ENCODE results near the gene SPRR2F. TPM values are rescaled to one million over a fixed set of nuclear protein-coding genes. Genes with fewer than 3 reads are reported as not detected.

Gene SPRR2F
- total and polyA plus RNA-seq, 2 of the 4 experiments (the other 2 are of a cell fraction), result not detected

Small RNA genes within 50 kb of the gene (microRNA-seq; reads per million reads assigned to microRNA genes)
- not detected for gene SPRR2C (ENCODE audit: insufficient read depth, insufficient read length)

Small RNA genes within 50 kb of the gene (small RNA-seq; reads per million reads assigned to genes)
- gene SPRR2C, result 0 reads per million in 5 experiments

Other genes starting within 250 kb of the SPRR2F start
- gene SMCP, start 235.2 kb downstream of the SPRR2F start, total RNA-seq (2012; rRNA removed), result not detected in 2 replicates
- gene SMCP, start 235.2 kb downstream of the SPRR2F start, polyA plus RNA-seq (2012; rRNA removed), result not detected in 2 replicates
- not detected in 2 replicates for gene IVL, start 205.0 kb downstream of the SPRR2F start, total RNA-seq (2012; rRNA removed)
- gene IVL, start 205.0 kb downstream of the SPRR2F start, polyA plus RNA-seq (2012; rRNA removed), result not detected in 2 replicates
- not detected in 2 replicates for gene SPRR5, start 166.3 kb downstream of the SPRR2F start, total RNA-seq (2012; rRNA removed)
- gene SPRR5, start 166.3 kb downstream of the SPRR2F start, polyA plus RNA-seq (2012; rRNA removed), result not detected in 2 replicates
- not detected in 2 replicates for gene SPRR4, start 142.9 kb downstream of the SPRR2F start, total RNA-seq (2012; rRNA removed)
- not detected in 2 replicates for gene SPRR4, start 142.9 kb downstream of the SPRR2F start, polyA plus RNA-seq (2012; rRNA removed)
- gene SPRR1A, start 129.4 kb downstream of the SPRR2F start, total RNA-seq (2012; rRNA removed), result not detected in 2 replicates
- gene SPRR1A, start 129.4 kb downstream of the SPRR2F start, polyA plus RNA-seq (2012; rRNA removed), result not detected in 2 replicates
- not detected in 2 replicates for gene SPRR3, start 111.8 kb downstream of the SPRR2F start, total RNA-seq (2012; rRNA removed)
- gene SPRR3, start 111.8 kb downstream of the SPRR2F start, polyA plus RNA-seq (2012; rRNA removed), result not detected in 2 replicates
- gene SPRR1B, start 82.3 kb downstream of the SPRR2F start, total RNA-seq (2012; rRNA removed), result not detected in 2 replicates
- gene SPRR1B, start 82.3 kb downstream of the SPRR2F start, polyA plus RNA-seq (2012; rRNA removed), result not detected in 2 replicates
- gene SPRR2D, start 72.4 kb downstream of the SPRR2F start, total RNA-seq (2012; rRNA removed), result not detected in 2 replicates
- gene SPRR2D, start 72.4 kb downstream of the SPRR2F start, polyA plus RNA-seq (2012; rRNA removed), result not detected in 2 replicates
- gene SPRR2A, start 56.0 kb downstream of the SPRR2F start, total RNA-seq (2012; rRNA removed), result not detected in 2 replicates
- gene SPRR2A, start 56.0 kb downstream of the SPRR2F start, polyA plus RNA-seq (2012; rRNA removed), result not detected in 2 replicates
- not detected in 2 replicates for gene SPRR2B, start 41.9 kb downstream of the SPRR2F start, total RNA-seq (2012; rRNA removed)
- not detected in 2 replicates for gene SPRR2B, start 41.9 kb downstream of the SPRR2F start, polyA plus RNA-seq (2012; rRNA removed)
- not detected in 2 replicates for gene SPRR2E, start 19.0 kb downstream of the SPRR2F start, total RNA-seq (2012; rRNA removed)
- not detected in 2 replicates for gene SPRR2E, start 19.0 kb downstream of the SPRR2F start, polyA plus RNA-seq (2012; rRNA removed)
- gene SPRR2G, start 37.4 kb upstream of the SPRR2F start, total RNA-seq (2012; rRNA removed), result not detected in 2 replicates
- gene SPRR2G, start 37.4 kb upstream of the SPRR2F start, polyA plus RNA-seq (2012; rRNA removed), result not detected in 2 replicates
- not detected in 2 replicates for gene LELP1, start 89.9 kb upstream of the SPRR2F start, total RNA-seq (2012; rRNA removed)
- not detected in 2 replicates for gene LELP1, start 89.9 kb upstream of the SPRR2F start, polyA plus RNA-seq (2012; rRNA removed)
- gene PRR9, start 104.1 kb upstream of the SPRR2F start, total RNA-seq (2012; rRNA removed), result not detected in 2 replicates
- gene PRR9, start 104.1 kb upstream of the SPRR2F start, polyA plus RNA-seq (2012; rRNA removed), result not detected in 2 replicates
- not detected in 2 replicates for gene LORICRIN, start 146.2 kb upstream of the SPRR2F start, total RNA-seq (2012; rRNA removed)
- gene LORICRIN, start 146.2 kb upstream of the SPRR2F start, polyA plus RNA-seq (2012; rRNA removed), result not detected in 2 replicates
- not detected in 2 replicates for gene PGLYRP3, start 199.4 kb upstream of the SPRR2F start, total RNA-seq (2012; rRNA removed)
- not detected in 2 replicates for gene PGLYRP3, start 199.4 kb upstream of the SPRR2F start, polyA plus RNA-seq (2012; rRNA removed)
- gene PGLYRP4, start 235.3 kb upstream of the SPRR2F start, total RNA-seq (2012; rRNA removed), result not detected in 2 replicates
- gene PGLYRP4, start 235.3 kb upstream of the SPRR2F start, polyA plus RNA-seq (2012; rRNA removed), result not detected in 2 replicates
- not detected in 2 replicates for gene S100A9, start 244.3 kb upstream of the SPRR2F start, total RNA-seq (2012; rRNA removed)
- gene S100A9, start 244.3 kb upstream of the SPRR2F start, polyA plus RNA-seq (2012; rRNA removed), result not detected in 2 replicates

Measured in IMR-90 (cell line).